ENCODE measurements around the gene ADAT1.
A peak's percentile ranks its signal among the peaks of the same experiment; 100 is the strongest.

Gene ADAT1

DNA sequence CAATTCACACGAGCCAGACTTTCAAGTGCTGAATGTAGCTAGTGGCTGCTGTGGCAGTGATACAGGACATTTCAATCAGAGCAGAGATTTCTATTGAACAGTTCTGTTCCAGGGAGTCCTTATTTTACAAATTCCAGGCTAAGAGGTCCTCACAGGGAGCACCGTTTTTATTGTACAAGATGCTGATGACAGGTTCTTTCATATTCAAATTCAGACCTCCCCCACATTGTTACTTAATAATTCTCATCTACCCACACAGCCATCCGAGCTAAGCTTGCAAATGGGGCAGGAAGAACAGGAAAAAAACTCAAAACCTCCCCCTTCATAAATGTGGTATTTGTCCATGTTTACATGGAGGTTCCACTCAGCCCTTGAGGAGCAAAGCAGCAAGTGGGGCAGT, 47.1 kb downstream of the ADAT1 start:
- FAIRE-seq (no peak), DNase-seq (ENCODE audit: insufficient read length, low spot score) (no peak)
- no peak for TF ChIP-seq POLR2A (IDR thresholded peaks at IDR 0.05; ENCODE audit: low read depth, low read length)

DNA sequence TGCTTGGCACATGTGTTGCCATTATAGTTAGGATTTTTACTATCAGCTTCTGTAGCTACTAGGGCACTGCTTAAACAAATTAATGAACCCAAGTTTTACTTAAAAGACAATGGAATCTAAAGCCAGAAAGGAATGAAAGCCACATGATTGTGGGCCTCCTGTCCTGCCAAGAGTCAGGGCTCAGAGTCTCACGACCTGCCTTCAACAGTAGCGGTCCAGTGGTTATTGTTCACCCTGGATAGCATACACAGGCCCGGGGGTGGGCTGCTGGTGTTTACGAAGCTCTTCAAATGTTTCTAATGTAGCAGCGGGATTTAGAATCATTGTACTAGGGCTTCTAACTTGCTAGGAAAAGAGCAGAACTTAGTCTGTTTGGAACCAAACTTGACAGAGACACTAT, 49.1 kb downstream of the ADAT1 start:
- TF ChIP-seq POLR2A (IDR thresholded peaks at IDR 0.05; ENCODE audit: low read depth, low read length), result no peak
- DNase-seq (ENCODE audit: insufficient read length, low spot score) (no peak), FAIRE-seq (no peak)

GRCh38 chr16:75572864-75573542, 50.1 kb downstream of the ADAT1 start:
- TF ChIP-seq POLR2A (IDR thresholded peaks at IDR 0.05; ENCODE audit: low read depth, low read length), result no peak
- DNase-seq (ENCODE audit: insufficient read length, low spot score), result no peak
- FAIRE-seq, result no peak

GRCh38 chr16:75570396-75571065, 52.5 kb downstream of the ADAT1 start:
- DNase-seq (ENCODE audit: insufficient read length, low spot score) (no peak), FAIRE-seq (no peak)
- no peak for TF ChIP-seq POLR2A (IDR thresholded peaks at IDR 0.05; ENCODE audit: low read depth, low read length)

DNA sequence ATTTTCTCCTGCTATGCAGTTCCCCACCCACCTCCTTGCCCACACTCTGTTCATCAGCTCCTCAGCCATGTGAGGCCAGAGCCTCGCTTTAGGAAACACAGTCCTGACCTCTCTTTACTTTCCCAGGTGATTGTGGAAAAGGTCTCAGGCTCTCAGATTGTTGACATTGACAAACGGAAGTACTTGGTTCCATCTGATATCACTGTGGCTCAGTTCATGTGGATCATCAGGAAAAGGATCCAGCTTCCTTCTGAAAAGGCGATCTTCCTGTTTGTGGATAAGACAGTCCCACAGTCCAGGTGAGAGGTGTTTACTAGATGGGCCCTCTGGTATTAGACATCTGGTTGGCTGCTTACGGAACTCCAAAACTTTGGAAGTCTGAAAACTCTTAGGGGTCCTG, 55.2 kb downstream of the ADAT1 start:
- FAIRE-seq, result no peak
- TF ChIP-seq POLR2A (IDR thresholded peaks at IDR 0.05; ENCODE audit: low read depth, low read length), result no peak
- DNase-seq (ENCODE audit: insufficient read length, low spot score), result no peak

GRCh38 chr16:75566758-75567255, 56.3 kb downstream of the ADAT1 start:
- DNase-seq (ENCODE audit: insufficient read length, low spot score) (no peak), FAIRE-seq (no peak)
- no peak for TF ChIP-seq POLR2A (IDR thresholded peaks at IDR 0.05; ENCODE audit: low read depth, low read length)

- DNase-seq (ENCODE audit: insufficient read length, low spot score) (peak; percentile 69), FAIRE-seq (no peak)
These were observed 56.9 kb downstream of the ADAT1 start, which contains the start of gene GABARAPL2 for GRCh38 chr16:75566040-75566757. Gene GABARAPL2 (plus strand): TSS chr16:75566379. CDS start chr16:75566487, 108 bp downstream.

DNA sequence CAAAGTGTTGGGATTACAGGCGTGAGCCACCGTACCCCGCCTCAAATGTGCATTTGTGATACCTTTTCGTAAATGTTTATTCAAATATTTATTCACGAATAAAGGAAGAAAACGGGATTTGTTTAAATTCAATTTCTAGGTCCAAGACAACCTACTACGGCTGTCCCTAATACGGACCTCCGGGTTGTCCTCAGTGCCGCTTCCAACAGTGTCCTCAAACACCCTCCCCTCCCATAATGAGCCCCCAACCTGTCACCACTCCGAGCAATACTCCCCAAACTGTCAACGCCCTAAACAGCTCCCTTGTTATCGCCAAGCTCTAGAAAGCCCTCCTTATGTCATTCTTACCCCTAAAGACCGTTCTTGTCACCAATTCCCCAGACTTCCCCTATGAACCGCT, 57.4 kb downstream of the ADAT1 start:
- no peak for TF ChIP-seq POLR2A (IDR thresholded peaks at IDR 0.05; ENCODE audit: low read depth, low read length)
- DNase-seq (ENCODE audit: insufficient read length, low spot score) (no peak), FAIRE-seq (no peak)

More at GRCh38 chr16:75566040-75566757, 56.9 kb downstream of the ADAT1 start, which contains the start of gene GABARAPL2:
- TF ChIP-seq POLR2A (IDR thresholded peaks at IDR 0.05; ENCODE audit: low read depth, low read length), result peak; percentile 71

GRCh38 chr16:75559564-75560372, 63.3 kb downstream of the ADAT1 start:
- no peak for TF ChIP-seq POLR2A (IDR thresholded peaks at IDR 0.05; ENCODE audit: low read depth, low read length)
- peak; percentile 9 for DNase-seq (ENCODE audit: insufficient read length, low spot score)
- FAIRE-seq, result no peak

DNA sequence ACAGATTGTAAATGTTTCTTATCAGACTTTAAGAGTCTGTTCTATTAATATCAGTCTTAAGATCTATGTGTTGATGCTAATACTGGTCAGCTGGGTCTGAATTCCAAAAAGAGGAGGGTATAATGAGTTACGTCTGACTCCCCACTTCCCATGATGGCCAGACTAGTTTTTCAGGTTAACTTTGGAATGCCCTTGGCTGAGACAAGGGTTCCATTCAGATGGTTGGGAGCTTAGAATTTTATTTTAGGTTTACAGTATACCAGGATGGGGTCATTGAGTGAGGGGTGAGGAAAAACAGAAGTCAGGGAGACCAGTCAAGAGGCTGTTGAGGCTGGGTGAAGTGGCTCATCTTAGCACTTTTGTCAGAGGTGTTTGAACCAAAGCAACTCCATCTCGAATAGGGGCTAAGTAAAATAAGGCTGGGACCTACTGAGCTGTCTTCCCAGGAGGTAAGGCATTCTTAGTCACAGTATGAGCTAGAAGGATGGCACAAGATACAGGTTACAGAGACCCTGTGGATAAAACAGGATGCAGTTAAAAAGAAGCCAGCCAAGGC, 64.2 kb downstream of the ADAT1 start:
- FAIRE-seq, result no peak
- TF ChIP-seq POLR2A (IDR thresholded peaks at IDR 0.05; ENCODE audit: low read depth, low read length), result no peak
- no peak for DNase-seq (ENCODE audit: insufficient read length, low spot score)

DNA sequence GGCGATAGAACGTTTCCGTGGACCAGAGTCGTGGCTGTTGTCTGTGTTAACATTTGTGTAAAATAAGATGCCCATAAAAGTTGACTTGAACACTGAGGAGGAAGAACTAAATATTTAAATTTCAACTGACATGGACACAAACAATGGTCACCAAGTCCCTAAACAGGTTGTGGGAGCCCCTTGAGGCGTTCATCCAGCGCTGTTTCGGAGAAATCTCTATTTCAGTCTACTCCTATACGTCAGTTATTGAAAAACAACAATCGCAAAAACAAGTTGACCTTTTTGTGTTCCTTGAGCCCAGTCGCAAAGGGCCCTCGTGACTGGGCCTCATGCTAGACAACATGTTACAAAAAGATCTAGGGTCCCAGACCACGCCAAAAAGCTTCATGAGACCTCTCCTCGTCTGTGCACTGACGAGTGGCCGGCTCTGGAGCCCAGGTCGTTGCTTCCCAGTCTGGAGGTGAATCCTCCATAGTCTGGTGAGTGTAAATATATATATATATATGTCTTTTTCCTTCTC, 66.6 kb downstream of the ADAT1 start:
- DNase-seq (ENCODE audit: insufficient read length, low spot score) (no peak), FAIRE-seq (no peak)
- TF ChIP-seq POLR2A (IDR thresholded peaks at IDR 0.05; ENCODE audit: low read depth, low read length), result no peak

GRCh38 chr16:75555707-75556430, 67.2 kb downstream of the ADAT1 start, which contains the start of gene TMEM231:
Gene TMEM231 (minus strand): TSS chr16:75556252. CDS start chr16:75556209, 43 bp downstream.
- DNase-seq (ENCODE audit: insufficient read length, low spot score), result peak; percentile 94
- FAIRE-seq, result no peak
- TF ChIP-seq POLR2A (IDR thresholded peaks at IDR 0.05; ENCODE audit: low read depth, low read length), result peak; percentile 42; the same call in 1 of the 2 replicates
